ENCODE measurements around the gene XRCC4.
A peak's percentile ranks its signal among the peaks of the same experiment; 100 is the strongest.

Gene XRCC4

DNA sequence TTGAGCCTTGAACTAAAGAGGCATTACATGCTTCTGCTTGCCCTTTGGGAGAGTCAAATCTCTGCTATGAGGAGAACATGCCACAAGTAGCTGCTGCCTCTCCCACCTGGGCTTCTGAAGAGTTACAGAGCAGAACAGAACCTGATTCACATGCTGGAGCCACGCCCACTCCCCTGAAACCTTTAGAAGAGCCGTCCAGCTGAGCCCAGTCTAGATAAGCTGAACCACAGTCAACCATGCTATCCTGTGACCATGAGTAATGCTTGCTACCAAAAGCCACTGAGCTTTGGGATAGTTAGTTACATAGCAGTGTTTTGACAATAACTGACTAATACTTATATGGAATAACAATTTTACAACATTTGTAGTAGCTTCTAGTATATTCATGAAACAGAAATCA is 283.2 kb downstream of the XRCC4 start:
- ChIA-PET POLR2A (no interaction called here), CTCF (no interaction called here)
- no peak overlapping the region for H3K4me3 ChIP-seq (ENCODE audit: low read depth, low read length)
- DNase-seq (ENCODE audit: low read depth, low spot score): no peak
- TF ChIP-seq, protein P1, sequence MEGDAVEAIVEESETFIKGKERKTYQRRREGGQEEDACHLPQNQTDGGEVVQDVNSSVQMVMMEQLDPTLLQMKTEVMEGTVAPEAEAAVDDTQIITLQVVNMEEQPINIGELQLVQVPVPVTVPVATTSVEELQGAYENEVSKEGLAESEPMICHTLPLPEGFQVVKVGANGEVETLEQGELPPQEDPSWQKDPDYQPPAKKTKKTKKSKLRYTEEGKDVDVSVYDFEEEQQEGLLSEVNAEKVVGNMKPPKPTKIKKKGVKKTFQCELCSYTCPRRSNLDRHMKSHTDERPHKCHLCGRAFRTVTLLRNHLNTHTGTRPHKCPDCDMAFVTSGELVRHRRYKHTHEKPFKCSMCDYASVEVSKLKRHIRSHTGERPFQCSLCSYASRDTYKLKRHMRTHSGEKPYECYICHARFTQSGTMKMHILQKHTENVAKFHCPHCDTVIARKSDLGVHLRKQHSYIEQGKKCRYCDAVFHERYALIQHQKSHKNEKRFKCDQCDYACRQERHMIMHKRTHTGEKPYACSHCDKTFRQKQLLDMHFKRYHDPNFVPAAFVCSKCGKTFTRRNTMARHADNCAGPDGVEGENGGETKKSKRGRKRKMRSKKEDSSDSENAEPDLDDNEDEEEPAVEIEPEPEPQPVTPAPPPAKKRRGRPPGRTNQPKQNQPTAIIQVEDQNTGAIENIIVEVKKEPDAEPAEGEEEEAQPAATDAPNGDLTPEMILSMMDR (IDR thresholded peaks at IDR 0.05; ENCODE audit: insufficient read depth, low read length, missing control alignments): no peak

DNA sequence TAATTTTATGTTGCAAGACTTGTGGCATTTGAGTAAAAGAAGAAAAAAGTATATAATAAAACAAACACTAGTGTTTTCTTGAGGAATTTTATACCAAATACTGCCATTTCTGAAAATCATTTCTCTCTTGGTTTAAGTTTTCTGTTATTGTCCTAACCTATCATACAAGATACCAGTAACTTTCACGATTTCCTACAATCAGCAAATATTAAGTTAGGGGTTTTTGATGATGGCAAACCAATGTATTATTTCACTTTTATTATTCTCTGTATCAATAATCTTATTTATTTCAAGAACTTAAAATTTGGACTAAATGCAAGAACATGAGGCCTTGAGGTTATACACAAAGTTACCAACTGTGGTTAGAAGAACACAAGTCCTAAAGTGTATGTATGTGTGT is 285.2 kb downstream of the XRCC4 start:
- H3K4me3 ChIP-seq (ENCODE audit: low read depth, low read length): no peak overlapping the region
- no peak for DNase-seq (ENCODE audit: low read depth, low spot score)
- CTCF ChIA-PET: no interaction called here
- TF ChIP-seq, protein P1 (IDR thresholded peaks at IDR 0.05; ENCODE audit: insufficient read depth, low read length, missing control alignments): no peak
- POLR2A ChIA-PET: no interaction called here

DNA sequence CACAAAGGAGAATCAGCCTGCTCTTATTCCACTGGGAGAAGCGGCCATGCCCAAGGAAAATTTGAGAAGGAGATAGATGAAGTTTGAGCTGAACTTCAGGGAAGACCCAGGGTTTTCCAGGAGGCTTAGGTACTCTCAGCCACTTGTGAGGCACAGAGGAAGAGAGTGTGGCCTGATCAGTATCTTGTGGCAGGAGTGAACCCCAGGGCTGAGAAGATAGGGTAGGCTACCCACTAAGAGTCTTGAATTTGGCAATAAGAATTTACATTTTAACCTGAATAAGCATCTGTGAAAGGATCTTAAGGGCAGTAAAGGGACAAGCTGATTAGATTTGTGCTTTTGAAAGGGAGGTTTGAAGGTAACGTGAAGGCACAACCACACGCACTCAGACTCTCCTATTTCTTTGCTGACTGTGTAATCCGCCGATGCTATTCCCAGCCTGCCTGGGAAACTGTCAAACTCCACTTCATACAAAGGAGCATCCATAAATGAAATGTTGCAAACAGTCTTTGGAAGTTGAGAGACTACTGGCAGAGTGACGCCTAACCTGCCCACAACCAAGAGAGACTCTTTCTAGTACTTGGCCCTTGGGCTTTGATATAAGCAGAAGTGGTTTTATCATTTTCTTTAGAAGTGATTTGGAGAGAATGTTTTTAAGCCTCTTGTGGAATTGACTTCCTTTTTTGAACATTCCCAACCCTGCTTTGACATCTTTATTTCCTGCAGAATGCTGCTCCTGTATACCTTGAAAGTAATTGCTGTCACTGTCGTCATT is 286.0 kb downstream of the XRCC4 start:
- no peak for DNase-seq (ENCODE audit: low read depth, low spot score)
- no peak overlapping the region for H3K4me3 ChIP-seq (ENCODE audit: low read depth, low read length)
- CTCF ChIA-PET: no interaction called here
- POLR2A ChIA-PET: no interaction called here
- TF ChIP-seq, protein P1 (IDR thresholded peaks at IDR 0.05; ENCODE audit: insufficient read depth, low read length, missing control alignments): no peak

DNA sequence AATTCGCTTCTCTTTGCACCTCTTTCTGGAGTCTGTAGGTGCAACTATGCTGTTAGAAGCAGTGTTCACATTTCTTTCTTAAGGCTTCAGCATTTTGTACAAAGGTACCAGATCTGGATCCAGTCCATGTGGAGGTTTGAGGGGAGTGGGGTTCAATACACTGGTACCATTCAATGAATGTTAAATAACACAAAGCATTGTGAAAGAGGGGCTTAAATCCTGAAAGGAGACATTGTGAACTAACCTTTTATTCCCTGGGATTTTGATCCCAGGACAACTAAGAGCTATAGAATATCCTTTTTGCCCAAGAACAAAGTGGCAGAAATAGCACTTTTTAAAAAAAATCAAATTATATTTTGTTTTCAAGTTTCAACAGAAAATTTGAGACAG is 286.5 kb downstream of the XRCC4 start:
- H3K4me3 ChIP-seq (ENCODE audit: low read depth, low read length): no peak overlapping the region
- POLR2A ChIA-PET: interaction anchor here (0.6 kb wide), 1 partner anchor 34 kb away, joined by 3 read pairs; no protein-coding TSS in a partner anchor
- DNase-seq (ENCODE audit: low read depth, low spot score): no peak
- TF ChIP-seq, protein P1 (IDR thresholded peaks at IDR 0.05; ENCODE audit: insufficient read depth, low read length, missing control alignments): no peak
- CTCF ChIA-PET: no interaction called here

DNA sequence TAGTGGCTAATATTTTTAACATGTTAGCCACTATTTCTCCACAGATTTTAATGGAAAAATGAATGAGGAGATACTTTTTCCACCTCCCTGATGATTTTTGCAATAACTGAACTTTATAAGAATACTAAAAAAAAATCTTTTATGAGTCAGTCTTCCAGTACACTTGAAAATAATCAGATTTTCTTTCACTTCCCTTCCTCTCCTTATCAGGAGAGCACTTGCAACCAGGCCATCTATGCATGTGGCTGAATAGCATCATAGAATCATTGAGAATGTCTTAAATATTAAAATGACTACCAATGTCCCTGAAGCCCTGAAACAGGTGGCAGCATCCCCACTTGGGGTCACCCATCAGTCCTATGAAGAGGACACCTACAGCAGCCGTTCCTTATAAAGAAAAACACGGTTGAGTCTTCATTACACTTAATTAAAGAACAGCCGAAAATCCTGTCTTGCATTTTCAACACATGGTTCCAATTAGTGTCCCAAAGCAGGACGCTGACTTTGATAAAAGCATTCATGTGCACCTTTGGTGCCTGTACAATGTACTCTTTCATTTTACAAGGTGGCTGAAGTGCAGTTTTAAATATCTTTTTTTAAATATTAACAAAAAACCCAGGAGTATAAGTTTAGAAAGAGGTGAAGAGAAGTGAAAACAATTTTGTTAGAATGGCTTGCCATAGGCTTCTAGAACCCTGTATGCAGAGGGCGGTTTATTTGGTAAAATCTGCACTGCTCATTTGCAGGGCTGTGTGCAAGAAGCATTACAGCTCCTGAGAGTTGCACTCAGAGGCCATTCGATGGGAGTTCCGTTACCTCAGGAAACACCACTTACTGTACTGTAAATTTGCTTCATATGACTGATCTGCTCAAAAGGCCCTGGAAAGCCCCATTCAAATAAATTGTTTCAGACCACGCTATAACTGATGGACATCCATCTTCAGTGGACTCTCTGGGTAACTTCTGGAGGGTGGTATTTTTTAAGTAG is 287.3 kb downstream of the XRCC4 start:
- CTCF ChIA-PET: interaction anchor here (0.8 kb wide), 1 partner anchor 723 kb away, joined by 4 read pairs; no protein-coding TSS in a partner anchor
- TF ChIP-seq, protein P1 (IDR thresholded peaks at IDR 0.05; ENCODE audit: insufficient read depth, low read length, missing control alignments): no peak
- POLR2A ChIA-PET: interaction anchor here (0.6 kb wide), 1 partner anchor 34 kb away, joined by 3 read pairs; no protein-coding TSS in a partner anchor
- H3K4me3 ChIP-seq (ENCODE audit: low read depth, low read length): no peak overlapping the region
- DNase-seq (ENCODE audit: low read depth, low spot score): no peak

DNA sequence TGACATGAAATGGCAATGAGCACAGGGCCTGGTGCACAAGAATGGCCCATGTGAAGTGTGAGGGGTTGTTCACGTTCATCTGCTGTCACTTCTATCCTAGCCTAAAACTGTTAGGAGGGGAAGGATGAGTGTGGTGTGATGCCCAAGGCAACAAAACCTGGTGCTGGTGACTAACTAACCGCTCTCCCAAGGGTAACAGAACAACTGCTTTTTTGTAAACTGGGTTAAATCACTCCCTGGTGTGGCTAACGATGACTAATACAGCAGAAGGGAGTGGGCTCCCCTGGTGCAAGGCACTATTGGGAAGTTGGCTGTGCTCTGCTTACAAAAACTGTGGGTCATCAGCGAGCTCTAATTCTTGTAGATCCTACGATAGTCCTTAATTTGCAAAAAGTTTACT is 291.0 kb downstream of the XRCC4 start:
- no peak overlapping the region for H3K4me3 ChIP-seq (ENCODE audit: low read depth, low read length)
- ChIA-PET POLR2A (no interaction called here), CTCF (no interaction called here)
- TF ChIP-seq, protein P1 (IDR thresholded peaks at IDR 0.05; ENCODE audit: insufficient read depth, low read length, missing control alignments): no peak
- DNase-seq (ENCODE audit: low read depth, low spot score): peak; percentile 23
